ENCODE measurements around the gene TMEM123. TPM values are rescaled to one million over a fixed set of nuclear protein-coding genes. Genes with fewer than 3 reads are reported as not detected.

TMEM123 gene
- total RNA-seq, 4 donors from 2014 or later, result 282 to 506 (median 336) TPM

DNA sequence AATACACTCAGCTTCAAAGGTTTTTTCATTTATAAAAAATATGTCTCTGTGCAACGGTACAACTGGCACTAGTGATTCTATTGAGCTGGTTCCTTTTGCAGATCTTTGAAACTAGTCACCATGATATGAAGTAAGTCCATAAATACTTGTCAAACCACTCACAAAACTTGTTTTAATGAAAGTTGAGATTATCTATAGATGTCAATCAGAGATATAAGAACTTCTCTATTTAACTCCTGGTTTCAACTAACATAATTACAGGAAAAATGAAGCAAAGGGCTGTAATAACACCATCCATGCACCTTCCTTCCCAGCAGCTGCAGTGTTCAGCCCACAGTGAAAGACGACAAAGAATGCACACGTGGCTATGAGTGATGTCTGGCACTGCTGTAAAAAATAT, 44.7 kb downstream of the TMEM123 start:
- no peak for DNase-seq
- H3K4me1 ChIP-seq, result peaks cover 8 to 17% of the 10 kb centered on the region in 2 donors
- WGBS, 2 donors, result 70 to 82% methylated on average over 3 of the region's 3 CpGs
- intact Hi-C loops (cut with DNase I), result no loop called here
- H3K4me3 ChIP-seq (replicated peaks in 1 of 3), result no peak overlapping the region
- no peak for TF ChIP-seq CTCF (IDR thresholded peaks at IDR 0.05)
- no peak for TF ChIP-seq POLR2A (IDR thresholded peaks at IDR 0.05)
- H3K9me3 ChIP-seq, result no peaks in the 10 kb centered on the region
- H3K36me3 ChIP-seq, result peaks cover 0 to 4% of the 10 kb centered on the region in 2 donors
- no peak overlapping the region for H3K27ac ChIP-seq
- H3K27me3 ChIP-seq, result no peaks in the 10 kb centered on the region

DNA sequence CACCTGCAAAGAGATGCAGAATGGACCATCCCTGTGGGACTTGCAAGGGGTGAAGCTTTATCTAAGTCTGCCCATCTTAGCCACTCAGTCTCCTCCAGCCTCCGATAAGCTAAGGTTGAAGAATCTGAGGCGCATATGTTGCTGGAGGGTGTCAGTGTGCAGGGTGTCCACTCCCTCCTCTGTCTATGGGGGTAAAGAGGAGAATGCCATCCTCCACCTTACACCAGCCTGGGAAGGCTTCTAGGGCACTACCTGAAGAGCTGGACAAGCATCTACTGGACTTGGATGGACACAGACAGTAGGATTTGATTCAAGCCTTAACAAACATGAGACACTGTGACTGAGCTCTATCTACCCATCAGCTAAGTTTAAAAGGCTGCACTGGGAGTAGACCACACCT, 46.5 kb downstream of the TMEM123 start:
- no peaks in the 10 kb centered on the region for H3K27me3 ChIP-seq
- H3K9me3 ChIP-seq, result no peaks in the 10 kb centered on the region
- no peak overlapping the region for H3K4me3 ChIP-seq (replicated peaks in 1 of 3)
- peak overlapping the region in 1 of 3 donors; percentile 30 for H3K27ac ChIP-seq
- intact Hi-C loops (cut with DNase I), result no loop called here
- DNase-seq, result no peak
- H3K36me3 ChIP-seq, result peaks cover 4 to 6% of the 10 kb centered on the region in 2 donors
- TF ChIP-seq CTCF (IDR thresholded peaks at IDR 0.05) (no peak), POLR2A (IDR thresholded peaks at IDR 0.05) (no peak)
- WGBS, 2 donors, result 97 to 100% methylated on average over 2 of the region's 2 CpGs
- H3K4me1 ChIP-seq, result peaks cover 8 to 17% of the 10 kb centered on the region in 2 donors

- WGBS, 2 donors, result 91 to 92% methylated on average over 5 of the region's 5 CpGs
Observed at GRCh38 chr11:102405501-102405900, 47.1 kb downstream of the TMEM123 start.

DNA sequence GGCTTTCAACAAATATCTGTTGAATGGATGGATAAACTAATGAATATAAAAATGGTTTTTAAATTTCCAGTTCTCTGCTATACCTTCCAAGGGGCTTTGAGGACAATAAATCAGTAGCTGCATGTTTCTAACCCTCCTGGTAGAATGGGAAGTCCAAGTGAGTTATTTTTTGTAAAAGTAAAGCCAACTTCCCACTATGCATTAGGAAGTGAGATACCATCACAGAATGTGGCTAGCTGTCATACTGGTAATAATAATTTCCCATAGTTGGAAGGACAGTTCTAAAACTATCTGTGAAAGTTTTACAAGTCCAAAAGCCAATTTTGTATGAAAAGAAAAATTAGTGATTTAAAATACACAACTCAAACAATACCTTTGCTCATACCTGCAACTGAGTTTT, 50.0 kb downstream of the TMEM123 start:
- no peak for DNase-seq
- no peak overlapping the region for H3K27ac ChIP-seq

More at GRCh38 chr11:102405501-102405900, 47.1 kb downstream of the TMEM123 start:
- no peak for TF ChIP-seq CTCF (IDR thresholded peaks at IDR 0.05)
- no peak for TF ChIP-seq POLR2A (IDR thresholded peaks at IDR 0.05)
- H3K36me3 ChIP-seq, result peaks cover 10 to 12% of the 10 kb centered on the region in 2 donors
- H3K4me3 ChIP-seq (replicated peaks in 1 of 3), result no peak overlapping the region
- no peak for DNase-seq
- no peak overlapping the region for H3K27ac ChIP-seq
- H3K4me1 ChIP-seq, result peaks cover 8 to 17% of the 10 kb centered on the region in 2 donors
- no peaks in the 10 kb centered on the region for H3K9me3 ChIP-seq
- intact Hi-C loops (cut with DNase I), result no loop called here
- H3K27me3 ChIP-seq, result no peaks in the 10 kb centered on the region

GRCh38 chr11:102401905-102402304, 50.7 kb downstream of the TMEM123 start:
- peaks cover 29 to 42% of the 10 kb centered on the region in 2 donors for H3K4me1 ChIP-seq
- H3K27ac ChIP-seq, result no peak overlapping the region
- WGBS, 2 donors, result 96 to 99% methylated on average over 3 of the region's 3 CpGs
- peaks cover 10% of the 10 kb centered on the region in 2 donors for H3K36me3 ChIP-seq
- no peak for DNase-seq
- H3K4me3 ChIP-seq (replicated peaks in 1 of 3), result no peak overlapping the region
- H3K9me3 ChIP-seq, result no peaks in the 10 kb centered on the region
- H3K27me3 ChIP-seq, result no peaks in the 10 kb centered on the region
- TF ChIP-seq POLR2A (IDR thresholded peaks at IDR 0.05) (no peak), CTCF (IDR thresholded peaks at IDR 0.05) (no peak)
- intact Hi-C loops (cut with DNase I), result no loop called here

More for the DNA sequence above, 50.0 kb downstream of the TMEM123 start:
- H3K9me3 ChIP-seq, result no peaks in the 10 kb centered on the region
- H3K4me1 ChIP-seq, result peaks cover 29 to 41% of the 10 kb centered on the region in 2 donors
- peaks cover 10% of the 10 kb centered on the region in 2 donors for H3K36me3 ChIP-seq
- TF ChIP-seq CTCF (IDR thresholded peaks at IDR 0.05) (no peak), POLR2A (IDR thresholded peaks at IDR 0.05) (no peak)
- H3K4me3 ChIP-seq (replicated peaks in 1 of 3), result no peak overlapping the region
- H3K27me3 ChIP-seq, result no peaks in the 10 kb centered on the region
- intact Hi-C loops (cut with DNase I), result no loop called here
